Measurements from ENCODE around the gene CPNE2. TPM values are rescaled to one million over a fixed set of nuclear protein-coding genes. Genes with fewer than 3 reads are reported as not detected.

Gene CPNE2
- total RNA-seq, 1 donor from 2014 or later: 8.3 TPM

DNA sequence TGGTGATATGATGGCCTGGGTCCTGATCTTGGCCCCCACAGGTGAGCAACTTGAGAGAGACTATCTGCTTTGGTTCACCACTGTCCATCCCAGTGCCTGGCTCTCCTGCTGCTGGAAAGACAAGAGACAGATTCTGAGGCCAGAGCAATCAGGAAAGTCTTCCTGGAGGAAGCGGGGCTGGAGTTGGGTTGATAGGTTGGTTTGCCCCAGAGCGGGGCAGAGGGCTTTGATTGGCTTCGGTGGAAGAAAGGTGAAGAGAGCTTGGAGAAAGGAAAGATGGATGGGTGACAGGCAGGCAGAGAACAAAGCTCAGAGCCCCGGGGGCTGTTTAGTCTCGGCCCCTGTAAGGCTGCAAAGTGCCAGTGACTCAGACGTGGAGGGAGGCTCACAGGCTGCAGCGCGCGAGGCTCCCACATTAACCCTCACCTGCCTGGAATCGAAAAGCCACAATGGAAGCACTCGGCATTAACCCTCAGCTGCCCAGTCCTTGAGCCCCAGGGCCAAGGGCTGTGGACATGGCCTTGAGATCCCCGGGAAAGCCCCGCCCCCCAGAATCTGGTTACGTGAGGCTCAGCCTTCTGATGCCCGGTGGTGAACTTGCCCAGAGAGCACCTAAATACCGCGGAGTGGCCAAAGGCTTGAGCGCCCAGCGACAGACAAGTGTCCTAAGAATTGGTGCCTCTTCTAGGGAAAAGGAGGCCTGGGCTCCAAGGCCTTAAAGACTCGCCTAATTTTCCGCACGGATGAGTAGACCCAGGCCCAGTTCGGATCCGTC is 996 bp upstream of the CPNE2 start:
- Mint-ChIP-seq H3K27ac (no peak overlapping the region), H3K4me3 (peak overlapping the region; percentile 60), H3K4me1 (peaks cover 13% of the 10 kb centered on the region), H3K36me3 (ENCODE audit: low read depth) (no peaks in the 10 kb centered on the region), H3K27me3 (peaks cover 22% of the 10 kb centered on the region), H3K9me3 (no peaks in the 10 kb centered on the region)
- ChIA-PET POLR2A (interaction anchor here (0.6 to 1.5 kb wide), 4 partner anchors 9 to 326 kb away, joined by 3 to 10 read pairs (median 4); partner anchors contain the start of genes PSME3IP1 and RSPRY1), CTCF (no interaction called here)
- ATAC-seq (ENCODE audit: low read depth): no peak
- intact Hi-C loops (cut with micrococcal nuclease): no loop called here
- no peak for DNase-seq
- TF ChIP-seq, protein P1, sequence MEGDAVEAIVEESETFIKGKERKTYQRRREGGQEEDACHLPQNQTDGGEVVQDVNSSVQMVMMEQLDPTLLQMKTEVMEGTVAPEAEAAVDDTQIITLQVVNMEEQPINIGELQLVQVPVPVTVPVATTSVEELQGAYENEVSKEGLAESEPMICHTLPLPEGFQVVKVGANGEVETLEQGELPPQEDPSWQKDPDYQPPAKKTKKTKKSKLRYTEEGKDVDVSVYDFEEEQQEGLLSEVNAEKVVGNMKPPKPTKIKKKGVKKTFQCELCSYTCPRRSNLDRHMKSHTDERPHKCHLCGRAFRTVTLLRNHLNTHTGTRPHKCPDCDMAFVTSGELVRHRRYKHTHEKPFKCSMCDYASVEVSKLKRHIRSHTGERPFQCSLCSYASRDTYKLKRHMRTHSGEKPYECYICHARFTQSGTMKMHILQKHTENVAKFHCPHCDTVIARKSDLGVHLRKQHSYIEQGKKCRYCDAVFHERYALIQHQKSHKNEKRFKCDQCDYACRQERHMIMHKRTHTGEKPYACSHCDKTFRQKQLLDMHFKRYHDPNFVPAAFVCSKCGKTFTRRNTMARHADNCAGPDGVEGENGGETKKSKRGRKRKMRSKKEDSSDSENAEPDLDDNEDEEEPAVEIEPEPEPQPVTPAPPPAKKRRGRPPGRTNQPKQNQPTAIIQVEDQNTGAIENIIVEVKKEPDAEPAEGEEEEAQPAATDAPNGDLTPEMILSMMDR (IDR thresholded peaks at IDR 0.05): no peak

DNA sequence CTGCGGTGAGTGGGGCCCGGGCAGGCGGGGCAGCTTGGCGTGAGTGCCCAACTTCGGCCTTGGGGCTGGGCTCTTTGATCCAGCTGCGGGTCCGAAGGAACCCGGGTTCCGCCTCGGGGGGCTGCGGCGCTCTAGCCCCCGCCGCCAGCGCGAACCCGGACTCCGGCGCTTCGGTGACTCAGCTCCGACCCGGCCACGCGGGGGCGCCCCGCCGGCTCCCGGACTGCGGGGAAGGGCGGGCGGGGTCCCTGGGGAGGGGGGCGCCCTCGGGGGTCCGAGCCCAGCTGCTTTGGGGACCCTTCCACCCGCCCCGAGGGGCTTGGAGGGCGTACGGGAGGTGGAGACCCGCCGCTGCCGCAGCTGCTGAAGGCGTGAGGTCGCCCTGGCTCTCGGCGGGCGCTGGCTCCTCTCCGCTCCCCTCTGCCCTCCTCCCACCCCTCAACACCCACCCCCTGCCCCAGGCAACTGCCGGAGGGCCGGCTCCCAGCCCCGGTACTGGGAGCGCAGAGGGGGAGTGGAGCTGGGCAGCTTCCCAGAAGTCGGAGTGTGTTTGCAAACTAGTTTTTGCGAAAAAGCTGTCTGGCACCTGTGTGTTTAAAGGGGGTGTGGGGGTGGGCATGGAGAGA is 516 bp downstream of the CPNE2 start:
- ChIA-PET POLR2A (interaction anchor here (0.6 to 1.5 kb wide), 8 partner anchors 56 to 324 kb away, joined by 3 to 10 read pairs (median 4); partner anchors contain the start of genes PSME3IP1 and RSPRY1), CTCF (interaction anchor here (0.7 to 3.3 kb wide), 11 partner anchors 9 to 276 kb away, joined by 3 to 17 read pairs (median 3); no protein-coding TSS in a partner anchor)
- ATAC-seq (ENCODE audit: low read depth): peak; percentile 72
- no peaks in the 10 kb centered on the region for H3K9me3 Mint-ChIP-seq
- H3K27ac Mint-ChIP-seq: no peak overlapping the region
- H3K36me3 Mint-ChIP-seq (ENCODE audit: low read depth): no peaks in the 10 kb centered on the region
- H3K4me3 Mint-ChIP-seq: peak overlapping the region; percentile 81
- TF ChIP-seq, protein P1 (IDR thresholded peaks at IDR 0.05): peak; percentile 43
- H3K27me3 Mint-ChIP-seq: peaks cover 26% of the 10 kb centered on the region
- DNase-seq: peak; percentile 63
- H3K4me1 Mint-ChIP-seq: peaks cover 13% of the 10 kb centered on the region
- intact Hi-C loops (cut with micrococcal nuclease): loop anchor here (1.0 to 2.0 kb wide), 3 partner anchors 76 to 206 kb away; partner anchors contain the start of gene ARL2BP

DNA sequence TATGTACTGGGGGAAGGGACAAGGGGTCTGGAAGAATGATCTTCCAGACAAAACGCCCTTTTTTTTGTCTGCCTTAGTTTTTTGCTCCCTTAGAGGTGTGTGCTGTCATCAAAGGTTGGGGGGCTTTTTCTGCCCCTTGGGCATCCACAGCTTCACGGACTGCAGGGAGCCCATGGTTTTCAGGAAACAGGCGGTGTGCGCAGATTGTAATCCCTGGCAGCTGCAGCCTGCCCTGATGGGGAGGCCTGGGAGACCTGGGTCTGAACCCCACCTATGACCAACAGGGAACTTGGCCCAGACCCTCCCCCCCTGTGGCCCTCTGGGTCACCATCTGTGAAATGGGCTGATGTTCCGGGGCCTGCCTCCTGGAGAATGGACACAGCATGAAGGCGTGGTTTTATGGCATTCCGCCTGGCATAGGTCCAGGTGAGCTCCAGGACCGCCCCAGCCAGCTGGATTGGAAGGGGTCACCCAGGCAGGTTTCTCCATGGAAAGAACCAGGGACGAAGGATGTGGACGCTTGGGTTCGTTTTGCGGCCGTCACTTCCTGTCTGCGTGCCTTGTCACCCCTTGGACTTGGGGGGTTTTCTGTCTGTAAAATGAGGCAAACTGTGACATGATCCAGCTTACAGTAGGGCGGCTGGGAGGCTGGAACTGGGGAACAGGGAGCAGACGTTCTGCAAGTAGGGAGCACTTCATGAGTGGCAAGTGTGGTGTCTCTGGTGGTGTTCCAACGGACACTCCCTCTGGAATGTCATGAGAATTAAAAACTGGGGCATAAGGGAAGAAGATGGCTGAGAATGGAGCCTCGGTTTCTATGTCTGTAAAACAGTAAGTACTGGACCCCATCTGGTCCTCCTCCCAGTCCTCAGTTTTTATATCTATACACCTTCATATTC is 1.5 kb downstream of the CPNE2 start:
- TF ChIP-seq, protein P1 (IDR thresholded peaks at IDR 0.05): no peak
- H3K9me3 Mint-ChIP-seq: no peaks in the 10 kb centered on the region
- no peak for ATAC-seq (ENCODE audit: low read depth)
- peaks cover 13% of the 10 kb centered on the region for H3K4me1 Mint-ChIP-seq
- no peak overlapping the region for H3K27ac Mint-ChIP-seq
- no peak for DNase-seq
- H3K4me3 Mint-ChIP-seq: peak overlapping the region; percentile 81
- no peaks in the 10 kb centered on the region for H3K36me3 Mint-ChIP-seq (ENCODE audit: low read depth)
- ChIA-PET CTCF (interaction anchor here (1.2 to 3.3 kb wide), 7 partner anchors 9 to 128 kb away, joined by 3 to 17 read pairs (median 5); no protein-coding TSS in a partner anchor), POLR2A (interaction anchor here (0.6 to 0.7 kb wide), 6 partner anchors 82 to 231 kb away, joined by 3 to 7 read pairs (median 4); no protein-coding TSS in a partner anchor)
- intact Hi-C loops (cut with micrococcal nuclease): loop anchor here (2.0 kb wide), 2 partner anchors 75 to 151 kb away; partner anchors contain the start of gene ARL2BP
- peaks cover 26% of the 10 kb centered on the region for H3K27me3 Mint-ChIP-seq

DNA sequence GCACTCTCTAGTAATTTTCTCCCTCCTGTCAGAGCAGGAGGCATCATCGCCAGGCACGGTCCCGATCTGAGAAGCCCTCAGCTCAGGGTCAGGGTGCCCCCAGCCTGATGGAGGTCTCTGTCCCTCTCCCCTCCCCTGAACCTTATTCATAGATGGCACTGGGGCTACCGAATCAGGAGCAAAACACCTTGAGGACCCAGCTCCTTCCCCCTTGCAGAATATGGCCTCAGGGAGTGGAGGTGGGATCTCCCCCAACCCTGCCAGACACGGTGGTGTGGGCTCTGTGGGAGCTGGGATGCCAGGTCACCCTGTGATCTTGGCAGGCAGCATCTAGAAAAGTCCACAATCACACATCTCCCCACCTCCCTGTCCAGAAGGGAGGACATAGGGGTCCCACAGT is 2.5 kb downstream of the CPNE2 start:
- DNase-seq: no peak
- ATAC-seq (ENCODE audit: low read depth): no peak
- H3K27me3 Mint-ChIP-seq: peaks cover 26% of the 10 kb centered on the region
- CTCF ChIA-PET: interaction anchor here (1.0 to 3.3 kb wide), 2 partner anchors 9 to 11 kb away, joined by 4 to 12 read pairs; no protein-coding TSS in a partner anchor
- no peaks in the 10 kb centered on the region for H3K36me3 Mint-ChIP-seq (ENCODE audit: low read depth)
- no peak overlapping the region for H3K27ac Mint-ChIP-seq
- no peaks in the 10 kb centered on the region for H3K9me3 Mint-ChIP-seq
- TF ChIP-seq, protein P1 (IDR thresholded peaks at IDR 0.05): no peak
- POLR2A ChIA-PET: no interaction called here
- intact Hi-C loops (cut with micrococcal nuclease): no loop called here
- H3K4me3 Mint-ChIP-seq: no peak overlapping the region
- peaks cover 13% of the 10 kb centered on the region for H3K4me1 Mint-ChIP-seq
